Progenitor cell of endocrine pancreas (in vitro differentiated cells): ENCODE results near the gene GPR157. TPM values are rescaled to one million over a fixed set of nuclear protein-coding genes. Genes with fewer than 3 reads are reported as not detected.

Source experiments
- DNase-seq: peaks from one replicate; pipeline ENCODE4 v3.0.0; 2021; ENCODE audit warnings: low spot score; ENCODE audit not compliant: unreplicated experiment
- H3K27ac Mint-ChIP-seq: 2 replicates; pipeline ENCODE4 v1.8.0; 2021; ENCODE audit warnings: mild to moderate bottlenecking, moderate library complexity, mixed read lengths
- H3K27me3 Mint-ChIP-seq: 2 replicates; pipeline ENCODE4 v1.8.0; 2021; ENCODE audit warnings: mixed read lengths
- H3K36me3 Mint-ChIP-seq: 2 replicates; pipeline ENCODE4 v1.8.0; 2022; ENCODE audit warnings: mixed read lengths; ENCODE audit not compliant: insufficient read depth
- H3K4me1 Mint-ChIP-seq: 2 replicates; pipeline ENCODE4 v1.8.0; 2021; ENCODE audit warnings: low read depth, mixed read lengths
- H3K4me3 Mint-ChIP-seq: 2 replicates; pipeline ENCODE4 v1.8.0; 2021; ENCODE audit warnings: low read depth, mild to moderate bottlenecking, moderate library complexity, mixed read lengths
- H3K9me3 Mint-ChIP-seq: 2 replicates; pipeline ENCODE4 v1.8.0; 2021; ENCODE audit warnings: low read depth, mixed read lengths
- total RNA-seq: library from RNA; stranded (reverse); gene quantifications from 2 replicates; pipeline ENCODE4 v1.2.1, GENCODE V29; 2021
- TF ChIP-seq, protein P1 (sequence below): fragments of 200-600 bp; sonication (generic); IDR thresholded peaks from one replicate; pipeline ENCODE4 v1.5.0; 2021; ENCODE audit warnings: antibody characterized with exemption, mild to moderate bottlenecking; ENCODE audit not compliant: unreplicated experiment

Gene GPR157
- total RNA-seq, 1 donor from 2014 or later = 1.1 TPM

- TF ChIP-seq, protein P1, sequence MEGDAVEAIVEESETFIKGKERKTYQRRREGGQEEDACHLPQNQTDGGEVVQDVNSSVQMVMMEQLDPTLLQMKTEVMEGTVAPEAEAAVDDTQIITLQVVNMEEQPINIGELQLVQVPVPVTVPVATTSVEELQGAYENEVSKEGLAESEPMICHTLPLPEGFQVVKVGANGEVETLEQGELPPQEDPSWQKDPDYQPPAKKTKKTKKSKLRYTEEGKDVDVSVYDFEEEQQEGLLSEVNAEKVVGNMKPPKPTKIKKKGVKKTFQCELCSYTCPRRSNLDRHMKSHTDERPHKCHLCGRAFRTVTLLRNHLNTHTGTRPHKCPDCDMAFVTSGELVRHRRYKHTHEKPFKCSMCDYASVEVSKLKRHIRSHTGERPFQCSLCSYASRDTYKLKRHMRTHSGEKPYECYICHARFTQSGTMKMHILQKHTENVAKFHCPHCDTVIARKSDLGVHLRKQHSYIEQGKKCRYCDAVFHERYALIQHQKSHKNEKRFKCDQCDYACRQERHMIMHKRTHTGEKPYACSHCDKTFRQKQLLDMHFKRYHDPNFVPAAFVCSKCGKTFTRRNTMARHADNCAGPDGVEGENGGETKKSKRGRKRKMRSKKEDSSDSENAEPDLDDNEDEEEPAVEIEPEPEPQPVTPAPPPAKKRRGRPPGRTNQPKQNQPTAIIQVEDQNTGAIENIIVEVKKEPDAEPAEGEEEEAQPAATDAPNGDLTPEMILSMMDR = no peak
- H3K9me3 Mint-ChIP-seq = no peaks in the 10 kb centered on the region
- no peak for DNase-seq
- H3K4me3 Mint-ChIP-seq = no peak overlapping the region
- H3K27ac Mint-ChIP-seq = no peak overlapping the region
- no peaks in the 10 kb centered on the region for H3K36me3 Mint-ChIP-seq
- peaks cover 30% of the 10 kb centered on the region for H3K4me1 Mint-ChIP-seq
- H3K27me3 Mint-ChIP-seq = no peaks in the 10 kb centered on the region
Observed at GRCh38 chr1:9166289-9167235, 37.7 kb upstream of the GPR157 start.

GRCh38 chr1:9165396-9165795, 36.5 kb upstream of the GPR157 start:
- H3K27ac Mint-ChIP-seq = peak overlapping the region; percentile 94
- H3K36me3 Mint-ChIP-seq = no peaks in the 10 kb centered on the region
- no peak overlapping the region for H3K4me3 Mint-ChIP-seq
- H3K4me1 Mint-ChIP-seq = peaks cover 32% of the 10 kb centered on the region
- DNase-seq = no peak
- TF ChIP-seq, protein P1 = no peak
- H3K9me3 Mint-ChIP-seq = no peaks in the 10 kb centered on the region
- H3K27me3 Mint-ChIP-seq = no peaks in the 10 kb centered on the region

DNA sequence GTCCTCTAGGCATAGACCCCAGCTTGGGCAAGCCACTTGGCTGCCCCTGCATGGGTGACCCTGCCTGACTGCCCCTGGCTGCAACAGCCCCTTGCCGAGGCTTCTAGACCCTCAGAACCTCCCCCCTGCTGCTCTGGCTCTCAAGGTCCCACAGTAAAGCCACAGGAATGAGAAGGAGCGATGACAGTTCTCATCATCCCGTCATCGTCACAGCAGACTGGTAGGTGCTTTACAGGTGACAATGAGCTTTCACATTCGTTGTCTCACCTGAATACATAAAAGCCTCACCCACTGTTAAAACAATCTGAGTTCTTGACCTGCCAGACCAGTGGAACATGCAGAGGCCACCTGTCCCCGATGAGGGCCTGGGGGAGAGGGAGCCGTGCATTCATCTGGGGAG, 36.0 kb upstream of the GPR157 start:
- TF ChIP-seq, protein P1 = no peak
- no peak overlapping the region for H3K4me3 Mint-ChIP-seq
- no peaks in the 10 kb centered on the region for H3K36me3 Mint-ChIP-seq
- peaks cover 32% of the 10 kb centered on the region for H3K4me1 Mint-ChIP-seq
- no peak for DNase-seq
- peak overlapping the region; percentile 94 for H3K27ac Mint-ChIP-seq
- no peaks in the 10 kb centered on the region for H3K9me3 Mint-ChIP-seq
- H3K27me3 Mint-ChIP-seq = no peaks in the 10 kb centered on the region

DNA sequence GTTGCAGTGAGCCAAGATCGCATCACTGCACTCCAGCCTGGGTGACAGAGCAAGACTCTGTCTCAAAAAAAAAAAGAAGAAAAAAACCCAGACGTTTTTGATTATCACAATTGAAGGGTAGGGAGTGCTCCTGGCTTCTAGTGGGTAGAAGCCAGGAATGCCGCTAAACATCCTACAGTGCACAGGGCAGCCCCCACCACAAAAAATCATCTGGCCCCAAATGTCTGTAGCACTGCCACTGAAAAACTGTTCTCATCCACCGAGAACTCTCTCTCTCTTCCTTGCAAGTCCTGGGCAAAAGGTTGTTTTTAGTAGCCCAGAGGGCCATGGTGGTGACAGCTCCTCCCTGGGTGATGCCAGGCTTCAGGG, 35.6 kb upstream of the GPR157 start:
- no peak overlapping the region for H3K4me3 Mint-ChIP-seq
- no peaks in the 10 kb centered on the region for H3K27me3 Mint-ChIP-seq
- no peaks in the 10 kb centered on the region for H3K36me3 Mint-ChIP-seq
- H3K4me1 Mint-ChIP-seq = peaks cover 32% of the 10 kb centered on the region
- TF ChIP-seq, protein P1 = no peak
- H3K9me3 Mint-ChIP-seq = no peaks in the 10 kb centered on the region
- no peak for DNase-seq
- H3K27ac Mint-ChIP-seq = peak overlapping the region; percentile 94

GRCh38 chr1:9161963-9162362, 33.1 kb upstream of the GPR157 start:
- Mint-ChIP-seq H3K4me3 (no peak overlapping the region), H3K27me3 (no peaks in the 10 kb centered on the region), H3K4me1 (peaks cover 28% of the 10 kb centered on the region), H3K9me3 (no peaks in the 10 kb centered on the region), H3K27ac (peak overlapping the region; percentile 95), H3K36me3 (no peaks in the 10 kb centered on the region)
- TF ChIP-seq, protein P1 = no peak
- no peak for DNase-seq
